Sciatic nerve (tissue), 2 donors: ENCODE measurements around the gene BEAN1. TPM values are rescaled to one million over a fixed set of nuclear protein-coding genes. Genes with fewer than 3 reads are reported as not detected.
"Not testable (repeated sequence)": the region's sequence is repeated elsewhere in the genome, so short reads cannot be mapped to it uniquely, and the experiment has no call there.

Source experiments
- ATAC-seq: fragments of 200-7000 bp; cut with Tn5 transposase; one replicate; pipeline ENCODE4 v1.9.1; 2020; ENCODE audit warnings: mild to moderate bottlenecking, moderate library complexity
- DNase-seq: peaks from one replicate; pipeline ENCODE4 v3.0.0-alpha.2; 2020; ENCODE audit warnings: low spot score
- intact Hi-C: fragments of 100-400 bp; cut with DNase I; formaldehyde crosslinking; loops from one replicate; pipeline ENCODE4 v1.14.2; 2022
- total RNA-seq: library from RNA; stranded (reverse); fragmentation: NEBNext Ultra II Directional; extraction: Animal tissue kit (Norgen Biotek cat#: 25700); gene quantifications from one replicate; pipeline ENCODE4 v1.2.1, GENCODE V29; 2021
- donor health status: DM: no; HTN: no; CAD: no.
- donor health status: DM: no; HTN: no; CAD: no.

BEAN1 gene
- total RNA-seq, 1 donor from 2014 or later = 1.8 TPM

GRCh38 chr16:66434619-66435430 is 7.7 kb downstream of the BEAN1 start:
- ATAC-seq (no peak), DNase-seq (no peak)
- intact Hi-C loops = no loop called here

GRCh38 chr16:66435896-66436295 is 8.8 kb downstream of the BEAN1 start:
- no peak for ATAC-seq
- intact Hi-C loops = no loop called here
- no peak for DNase-seq

- DNase-seq = no peak
- intact Hi-C loops = no loop called here
- no peak for ATAC-seq
Observed at GRCh38 chr16:66437391-66437945, 10.4 kb downstream of the BEAN1 start.

GRCh38 chr16:66438536-66438935 is 11.4 kb downstream of the BEAN1 start:
- DNase-seq (no peak), ATAC-seq (no peak)
- intact Hi-C loops = no loop called here

GRCh38 chr16:66439051-66439730 is 12.1 kb downstream of the BEAN1 start:
- DNase-seq = no peak
- intact Hi-C loops = no loop called here
- ATAC-seq = no peak

- no peak for ATAC-seq
- no peak for DNase-seq
- intact Hi-C loops = no loop called here
Observed at GRCh38 chr16:66440271-66440802, 13.2 kb downstream of the BEAN1 start.

- ATAC-seq (no peak), DNase-seq (no peak)
- intact Hi-C loops = no loop called here
Observed at GRCh38 chr16:66440970-66441369, 13.9 kb downstream of the BEAN1 start.

GRCh38 chr16:66441586-66442375 is 14.7 kb downstream of the BEAN1 start:
- ATAC-seq = no peak
- intact Hi-C loops = no loop called here
- no peak for DNase-seq

GRCh38 chr16:66442502-66443268 is 15.6 kb downstream of the BEAN1 start:
- DNase-seq (no peak), ATAC-seq (no peak)
- intact Hi-C loops = no loop called here

- ATAC-seq = no peak
- intact Hi-C loops = no loop called here
- DNase-seq = no peak
Observed at GRCh38 chr16:66443269-66443652, 16.2 kb downstream of the BEAN1 start.

GRCh38 chr16:66444049-66444481 is 17.0 kb downstream of the BEAN1 start:
- ATAC-seq (no peak), DNase-seq (no peak)
- intact Hi-C loops = no loop called here

GRCh38 chr16:66446737-66447136 is 19.6 kb downstream of the BEAN1 start:
- DNase-seq = no peak
- ATAC-seq = no peak
- intact Hi-C loops = no loop called here

GRCh38 chr16:66447491-66447890 is 20.4 kb downstream of the BEAN1 start:
- ATAC-seq = no peak
- intact Hi-C loops = no loop called here
- DNase-seq = no peak

GRCh38 chr16:66451548-66451947 is 24.5 kb downstream of the BEAN1 start:
- DNase-seq = peak; percentile 9
- intact Hi-C loops = no loop called here

GRCh38 chr16:66453230-66453629 is 26.1 kb downstream of the BEAN1 start:
- ATAC-seq, intact Hi-C loops, DNase-seq: not testable (repeated sequence)

More at GRCh38 chr16:66451548-66451947, 24.5 kb downstream of the BEAN1 start:
- no peak for ATAC-seq

- intact Hi-C loops = no loop called here
- no peak for ATAC-seq
- DNase-seq = no peak
Observed at GRCh38 chr16:66454751-66455150, 27.7 kb downstream of the BEAN1 start.

GRCh38 chr16:66455970-66456369 is 28.9 kb downstream of the BEAN1 start:
- intact Hi-C loops = no loop called here
- DNase-seq = peak; percentile 1
- no peak for ATAC-seq

GRCh38 chr16:66457888-66458287 is 30.8 kb downstream of the BEAN1 start:
- no peak for ATAC-seq
- peak; percentile 45 for DNase-seq
- intact Hi-C loops = no loop called here
